LNCaP clone FGC (cell line): ENCODE measurements around the gene FKBP10.

Source experiments
- DNase-seq: peaks from one replicate; pipeline ENCODE4 v3.0.0-alpha.2; 2011; ENCODE audit warnings: low read depth
- H3K4me3 ChIP-seq: 2 replicates; pipeline ENCODE4 v1.5.1; 2011; ENCODE audit warnings: mild to moderate bottlenecking, low read depth, low read length, control low read depth
- CTCF ChIP-seq: IDR thresholded peaks from 2 replicates; pipeline ENCODE4 v1.5.1; 2012; ENCODE audit warnings: mild to moderate bottlenecking; ENCODE audit not compliant: control insufficient read depth, insufficient read depth; ENCODE audit errors: extremely low read depth

FKBP10 gene

GRCh38 chr17:41812381-41813151 is at the start of gene FKBP10:
FKBP10 (plus strand) TSS chr17:41813004; CDS start chr17:41813035, 31 bp downstream.
- peak; percentile 39 for DNase-seq
- no peak for TF ChIP-seq CTCF
- H3K4me3 ChIP-seq = peak within 1 kb of the TSS; percentile 68

GRCh38 chr17:41763327-41763726 is 49.5 kb upstream of the FKBP10 start:
- DNase-seq = no peak
- H3K4me3 ChIP-seq = no peak overlapping the region
- no peak for TF ChIP-seq CTCF

- no peak overlapping the region for H3K4me3 ChIP-seq
- DNase-seq = no peak
- no peak for TF ChIP-seq CTCF
These were observed 46.7 kb upstream of the FKBP10 start for GRCh38 chr17:41766135-41766534.

- no peak for DNase-seq
- H3K4me3 ChIP-seq = no peak overlapping the region
- no peak for TF ChIP-seq CTCF
These were observed 45.3 kb upstream of the FKBP10 start for GRCh38 chr17:41767324-41768042.

GRCh38 chr17:41768682-41769288 is 44.0 kb upstream of the FKBP10 start:
- TF ChIP-seq CTCF = no peak
- no peak overlapping the region for H3K4me3 ChIP-seq
- DNase-seq = no peak

GRCh38 chr17:41769346-41769862 is 43.4 kb upstream of the FKBP10 start:
- TF ChIP-seq CTCF = no peak
- DNase-seq = no peak

More at GRCh38 chr17:41769346-41769862, 43.4 kb upstream of the FKBP10 start:
- no peak overlapping the region for H3K4me3 ChIP-seq
